Measurements from ENCODE around the gene CR1. TPM values are rescaled to one million over a fixed set of nuclear protein-coding genes. Genes with fewer than 3 reads are reported as not detected.
"Not testable (repeated sequence)": the region's sequence is repeated elsewhere in the genome, so short reads cannot be mapped to it uniquely, and the experiment has no call there.

CR1 gene
- total RNA-seq, 1 experiment from 2014 or later: 0.26 TPM

DNA sequence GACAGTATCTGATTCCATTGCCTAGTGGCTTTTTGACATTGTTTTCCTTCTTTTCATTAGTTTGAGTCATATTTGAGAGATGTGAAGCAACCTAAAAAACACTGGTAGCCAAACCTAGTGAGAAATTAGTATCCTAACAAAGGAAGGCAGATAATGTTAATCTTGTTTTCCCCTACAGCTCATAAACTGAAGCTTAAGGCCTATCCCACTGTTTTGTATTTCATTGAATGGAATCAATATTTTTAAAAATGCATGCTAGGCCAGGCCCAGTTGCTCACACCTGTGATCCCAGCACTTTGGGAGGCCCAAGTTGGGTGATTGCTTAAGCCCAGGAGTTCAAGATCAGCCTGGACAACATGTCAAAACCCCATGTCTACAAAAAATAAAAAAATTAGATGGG, 150.2 kb downstream of the CR1 start:
- no peaks in the 10 kb centered on the region; the same call in 1 of the 2 replicates for H3K27me3 ChIP-seq
- no peak overlapping the region for H3K4me3 ChIP-seq
- DNase-seq: no peak
- H3K36me3 ChIP-seq: no peaks in the 10 kb centered on the region
- no peaks in the 10 kb centered on the region for H3K9me3 ChIP-seq

DNA sequence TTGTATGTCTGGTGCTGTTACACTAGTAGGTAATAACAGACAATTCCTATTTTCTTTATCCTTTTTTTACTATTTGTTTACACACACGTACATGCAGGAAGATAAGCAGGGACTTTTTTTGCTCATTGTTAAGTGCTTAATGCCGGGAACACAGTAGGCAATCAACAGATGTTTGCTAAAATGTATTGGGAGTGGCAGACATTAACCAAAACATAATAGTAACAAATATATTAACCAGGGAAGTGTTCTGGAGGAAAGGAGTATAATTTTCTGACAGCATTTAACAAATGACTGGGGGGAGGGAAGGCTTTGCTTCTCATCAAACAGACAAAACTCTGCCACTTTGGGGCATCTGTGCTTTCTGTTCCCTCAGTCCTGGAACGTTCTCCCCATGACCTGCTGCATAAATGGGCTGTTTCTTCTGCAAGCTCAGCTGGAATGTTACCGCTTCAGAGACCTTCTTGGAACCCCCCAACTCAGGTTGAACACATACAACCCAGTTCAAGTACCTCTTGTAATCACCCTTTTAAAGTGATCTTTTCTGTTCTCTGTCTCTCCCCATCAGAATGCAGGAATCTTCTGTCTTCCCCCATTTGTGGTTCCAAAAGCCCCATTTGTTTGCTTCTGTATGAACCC, 151.1 kb downstream of the CR1 start:
- Histone ChIP-seq H3K4me3 (no peak overlapping the region), H3K9me3 (no peaks in the 10 kb centered on the region), H3K27me3 (no peaks in the 10 kb centered on the region), H3K36me3 (no peaks in the 10 kb centered on the region)
- no peak for DNase-seq

DNA sequence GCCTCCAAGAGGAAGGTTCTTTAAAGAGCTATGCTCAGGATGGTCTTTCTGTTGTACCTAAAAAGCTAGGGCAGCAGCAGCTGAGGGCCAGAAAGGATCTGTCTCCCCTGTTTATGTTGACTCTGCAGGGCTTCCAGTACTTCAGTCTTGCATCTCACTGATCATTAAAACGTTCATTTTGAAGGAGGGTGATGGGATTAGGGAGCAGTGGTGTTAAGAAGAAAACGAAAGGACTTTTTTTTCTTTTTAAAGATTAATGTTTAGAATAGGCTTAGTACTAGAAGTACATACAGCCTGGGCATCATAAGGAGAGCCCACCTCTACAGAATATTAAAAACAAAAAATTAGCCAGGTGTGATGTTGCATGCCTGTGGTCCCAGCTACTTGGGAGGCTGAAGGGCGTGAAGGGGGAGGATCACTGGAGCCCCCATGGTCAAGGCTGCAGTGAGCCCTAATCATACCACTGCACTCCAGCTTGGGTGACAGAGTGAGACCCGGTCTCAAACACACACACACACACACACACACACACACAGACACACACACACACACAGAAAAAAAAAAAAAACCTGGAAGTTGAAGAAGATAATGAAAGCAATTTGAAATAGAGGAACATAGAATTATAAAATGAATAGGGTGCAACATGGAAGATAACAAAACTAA, 151.8 kb downstream of the CR1 start:
- DNase-seq: no peak
- no peaks in the 10 kb centered on the region for H3K36me3 ChIP-seq

DNA sequence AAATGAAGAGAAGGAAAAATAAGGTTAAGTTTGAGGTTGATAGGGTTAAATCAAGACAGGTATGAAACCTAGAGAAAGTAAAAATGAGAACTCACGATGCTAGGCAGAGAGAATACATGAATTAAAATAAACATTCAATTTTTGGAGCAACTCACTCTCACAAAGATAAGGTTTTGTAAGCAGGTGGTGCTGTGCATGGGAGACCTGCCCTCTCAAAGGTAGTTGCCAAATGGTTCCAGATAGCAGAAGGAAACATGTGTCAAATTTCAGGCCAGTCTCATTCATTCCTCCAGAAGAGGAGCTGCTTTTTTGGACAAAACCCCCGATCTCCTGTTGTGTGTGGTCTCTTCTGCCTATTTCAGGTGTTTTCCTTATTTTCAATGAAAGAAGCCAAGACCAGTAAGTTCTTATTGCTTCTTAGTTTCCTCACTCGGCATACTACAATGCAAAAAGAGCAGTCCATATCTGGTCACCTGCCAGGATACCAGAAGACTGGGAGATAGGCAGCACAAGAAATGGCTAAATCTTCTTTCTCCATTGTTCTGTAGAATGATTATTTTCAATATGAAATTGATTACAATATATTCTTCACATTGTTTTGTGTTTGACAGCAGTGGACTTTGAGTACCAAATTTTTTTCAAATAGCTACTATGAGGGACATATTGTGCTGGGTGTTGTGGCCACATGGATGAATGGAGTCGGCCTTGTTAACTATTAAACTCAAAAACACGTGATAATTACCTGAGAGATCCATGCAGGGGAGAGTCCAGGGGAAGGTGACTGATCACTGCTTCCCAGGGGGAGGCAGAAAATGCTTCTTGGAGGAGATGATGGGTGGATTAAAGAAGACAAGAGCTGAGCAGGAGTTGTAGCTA, 152.6 kb downstream of the CR1 start:
- H3K36me3 ChIP-seq: no peaks in the 10 kb centered on the region
- DNase-seq: no peak
- H3K4me3 ChIP-seq: no peak overlapping the region
- H3K9me3 ChIP-seq: no peaks in the 10 kb centered on the region
- H3K27me3 ChIP-seq: peaks cover 6% of the 10 kb centered on the region

More for the DNA sequence above, 151.8 kb downstream of the CR1 start:
- Histone ChIP-seq H3K9me3 (no peaks in the 10 kb centered on the region), H3K27me3 (no peaks in the 10 kb centered on the region), H3K4me3 (no peak overlapping the region)

DNA sequence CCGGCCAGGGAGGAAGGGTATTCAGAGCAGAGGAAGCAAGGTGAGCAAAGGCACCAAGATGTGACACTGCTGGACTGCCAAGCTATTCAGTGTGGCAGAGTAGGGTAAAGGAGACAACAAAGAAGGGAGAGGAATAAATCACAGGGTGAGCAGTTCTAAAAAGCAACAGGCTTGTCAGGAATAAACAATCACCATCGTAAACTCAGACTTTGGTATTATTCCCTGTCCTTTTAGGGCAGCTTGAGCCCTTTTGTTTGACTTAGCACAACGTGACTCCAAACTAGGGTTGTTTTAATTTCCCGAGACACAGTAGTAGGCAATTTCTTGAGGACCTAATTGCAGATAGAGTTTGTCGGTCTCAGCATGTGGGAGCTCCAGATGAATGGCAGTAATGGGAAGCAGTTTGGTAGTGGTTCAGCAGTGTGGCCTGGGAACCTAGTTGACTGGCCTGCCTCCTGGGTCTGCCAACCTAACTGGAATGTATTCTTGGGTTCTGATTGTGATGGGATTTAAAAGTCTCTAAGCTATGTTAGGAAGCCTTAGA, 153.3 kb downstream of the CR1 start:
- Histone ChIP-seq H3K36me3 (no peaks in the 10 kb centered on the region), H3K27me3 (peaks cover 6% of the 10 kb centered on the region), H3K9me3 (no peaks in the 10 kb centered on the region), H3K4me3 (no peak overlapping the region)
- no peak for DNase-seq

DNA sequence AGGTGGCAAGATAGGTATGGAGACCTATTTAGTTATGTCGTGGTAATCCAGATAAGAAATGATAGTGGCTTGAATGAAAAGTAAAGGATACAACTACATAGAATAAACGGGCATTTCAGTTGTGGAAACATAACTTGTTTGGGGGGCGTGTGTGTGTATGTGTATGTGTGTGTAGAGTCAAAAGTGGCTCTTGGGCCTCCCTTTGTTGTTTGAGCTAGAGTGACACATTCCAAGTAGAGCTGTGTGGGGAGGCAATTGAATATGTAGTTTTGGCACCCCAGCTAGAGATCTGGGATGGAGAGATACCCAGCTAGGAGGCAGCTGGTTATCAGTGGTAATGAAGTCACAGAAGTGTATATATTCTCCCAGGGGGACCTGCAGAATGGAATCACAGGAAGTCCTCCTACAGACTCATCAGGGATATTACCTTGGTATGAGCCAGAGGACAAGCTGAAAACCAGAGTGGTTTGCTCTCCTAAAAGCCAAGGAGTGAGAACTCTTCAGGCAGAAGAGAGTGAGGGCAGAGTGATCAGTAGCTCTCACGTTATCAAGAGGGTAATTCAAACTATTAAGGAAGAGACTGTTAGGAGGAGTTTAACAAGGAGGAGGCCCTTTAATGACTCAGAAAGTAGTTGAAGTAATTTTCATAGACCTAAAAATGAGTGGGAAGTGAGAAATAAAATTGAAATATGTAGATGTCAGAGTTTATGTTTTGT, 154.1 kb downstream of the CR1 start:
- Histone ChIP-seq H3K4me3 (no peak overlapping the region), H3K9me3 (no peaks in the 10 kb centered on the region), H3K27me3 (peaks cover 6% of the 10 kb centered on the region), H3K36me3 (no peaks in the 10 kb centered on the region)
- DNase-seq: no peak

DNA sequence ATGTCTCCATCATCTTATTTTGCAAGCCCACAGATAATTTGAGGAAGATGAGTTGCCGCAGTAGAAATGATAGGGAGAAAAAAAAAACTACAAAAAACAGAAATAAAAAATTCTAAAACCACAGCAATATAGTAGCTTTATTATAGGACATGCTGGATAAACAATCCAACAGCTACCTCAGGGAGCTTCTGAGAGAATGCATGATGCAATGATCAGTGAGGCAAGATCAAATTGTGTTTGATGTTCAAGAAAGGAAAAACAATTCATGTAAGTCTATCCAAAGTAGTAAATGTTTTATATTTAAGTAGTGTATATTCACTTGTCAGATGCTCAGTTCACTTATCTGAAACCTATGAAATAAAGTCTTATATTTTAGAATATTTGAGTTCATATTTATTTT, 155.6 kb downstream of the CR1 start:
- no peak for DNase-seq
- H3K4me3 ChIP-seq: no peak overlapping the region

DNA sequence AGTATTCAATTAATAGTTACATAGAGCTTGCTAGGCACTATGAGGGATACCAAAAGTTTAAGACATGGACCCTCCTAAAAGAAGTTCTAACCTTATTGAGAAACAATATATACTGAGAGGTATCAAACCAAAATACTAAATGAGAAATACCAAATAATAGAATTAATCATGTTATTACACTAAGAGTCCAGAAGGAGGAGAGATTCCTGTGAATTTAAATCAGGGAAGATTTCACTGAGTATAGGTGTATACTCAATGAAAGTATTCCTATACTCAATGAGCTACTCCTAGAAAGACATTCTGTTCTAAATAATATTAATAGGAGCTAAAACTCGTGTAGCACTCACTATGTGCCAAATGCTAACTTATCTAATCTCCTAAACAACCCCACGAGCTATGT, 158.4 kb downstream of the CR1 start:
- Histone ChIP-seq H3K9me3 (no peaks in the 10 kb centered on the region), H3K36me3 (no peaks in the 10 kb centered on the region), H3K4me3 (no peak overlapping the region), H3K27me3 (peaks cover 10% of the 10 kb centered on the region)
- DNase-seq: no peak

More for the DNA sequence above, 155.6 kb downstream of the CR1 start:
- H3K36me3 ChIP-seq: no peaks in the 10 kb centered on the region
- H3K9me3 ChIP-seq: no peaks in the 10 kb centered on the region
- H3K27me3 ChIP-seq: peaks cover 6% of the 10 kb centered on the region

DNA sequence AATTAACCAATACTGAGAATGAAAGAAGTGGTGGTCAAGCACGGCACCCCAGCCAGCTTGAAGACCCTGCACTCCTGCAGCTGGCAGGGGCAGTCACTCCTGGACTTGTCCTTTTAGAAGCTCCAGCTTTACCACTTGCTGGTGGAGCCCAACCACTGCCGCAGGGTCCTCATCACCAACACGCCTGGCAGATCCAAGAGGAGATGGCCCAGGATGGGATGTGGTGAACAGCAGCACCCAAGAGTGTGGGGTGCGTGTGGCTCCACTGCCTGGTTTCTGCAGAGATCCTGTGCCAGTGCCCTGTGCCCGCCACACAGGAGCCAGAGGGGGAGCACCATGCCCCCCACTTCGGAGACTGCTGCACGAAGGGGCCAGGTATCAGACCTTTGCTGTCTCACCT, 162.5 kb downstream of the CR1 start:
- Histone ChIP-seq H3K4me3 (no peak overlapping the region), H3K27me3 (peaks cover 6% of the 10 kb centered on the region), H3K9me3 (peaks cover 10% of the 10 kb centered on the region; the same call in 1 of the 2 replicates), H3K36me3 (no peaks in the 10 kb centered on the region)
- no peak for DNase-seq

DNA sequence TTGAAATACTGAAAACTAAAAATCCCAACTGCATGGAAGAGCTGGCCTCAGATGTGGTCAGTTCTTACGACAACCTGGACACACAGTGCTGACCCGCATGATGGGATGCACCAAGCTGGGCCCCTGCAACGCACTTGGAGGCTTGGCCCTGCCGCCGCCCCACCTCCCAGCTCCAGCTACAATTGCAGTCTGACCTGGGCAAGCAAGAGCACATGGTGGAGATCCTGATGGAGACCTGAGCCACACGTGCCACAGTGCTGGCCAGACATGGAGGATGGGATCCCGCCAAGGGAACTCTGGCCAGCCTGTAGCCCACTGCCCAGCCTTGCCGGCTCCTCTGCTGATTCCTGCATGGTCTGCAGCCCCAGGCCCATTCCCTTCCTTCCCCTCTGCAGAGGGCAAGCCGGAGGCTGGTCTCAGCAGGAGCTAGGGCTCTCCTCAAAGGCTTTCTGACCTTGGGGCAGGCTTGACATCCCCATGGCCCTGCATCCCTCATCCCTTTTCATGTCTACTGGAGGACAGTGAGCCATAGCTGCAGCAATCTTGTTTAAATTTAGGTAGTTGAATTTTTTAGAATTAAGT, 163.0 kb downstream of the CR1 start:
- Histone ChIP-seq H3K4me3 (no peak overlapping the region), H3K9me3 (peaks cover 10% of the 10 kb centered on the region; the same call in 1 of the 2 replicates), H3K36me3 (no peaks in the 10 kb centered on the region), H3K27me3 (peaks cover 4% of the 10 kb centered on the region; the same call in 1 of the 2 replicates)
- no peak for DNase-seq

DNA sequence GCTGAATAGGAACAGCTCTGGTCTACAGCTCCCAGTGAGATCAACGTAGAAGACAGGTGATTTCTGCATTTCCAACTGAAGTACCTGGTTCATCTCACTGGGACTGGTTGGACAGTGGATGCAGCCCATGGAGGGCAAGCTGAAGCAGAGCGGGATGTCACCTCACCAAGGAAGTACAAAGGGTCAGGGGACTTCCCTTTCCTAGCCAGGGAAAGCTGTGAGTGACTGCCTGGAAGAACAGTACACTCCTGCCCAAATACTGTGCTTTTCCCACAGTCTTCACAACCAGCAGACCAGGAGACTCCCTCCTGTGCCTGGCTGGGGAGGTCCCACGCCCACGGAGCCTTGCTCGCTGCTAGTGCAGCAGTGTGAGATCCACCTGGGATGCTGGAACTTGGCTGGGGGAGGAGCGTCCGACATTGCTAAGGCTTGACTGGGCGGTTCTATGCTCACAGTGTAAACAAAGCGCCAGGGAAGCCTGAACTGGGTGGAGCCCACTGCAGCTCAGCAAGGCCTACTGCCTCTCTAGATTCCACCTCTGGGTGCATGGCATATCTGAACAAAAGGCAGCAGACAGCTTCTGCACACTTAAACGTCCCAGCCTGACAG, 163.7 kb downstream of the CR1 start:
- Histone ChIP-seq H3K36me3 (no peaks in the 10 kb centered on the region), H3K27me3 (peaks cover 4% of the 10 kb centered on the region; the same call in 1 of the 2 replicates), H3K4me3 (no peak overlapping the region), H3K9me3 (peaks cover 10% of the 10 kb centered on the region; the same call in 1 of the 2 replicates)
- no peak for DNase-seq

DNA sequence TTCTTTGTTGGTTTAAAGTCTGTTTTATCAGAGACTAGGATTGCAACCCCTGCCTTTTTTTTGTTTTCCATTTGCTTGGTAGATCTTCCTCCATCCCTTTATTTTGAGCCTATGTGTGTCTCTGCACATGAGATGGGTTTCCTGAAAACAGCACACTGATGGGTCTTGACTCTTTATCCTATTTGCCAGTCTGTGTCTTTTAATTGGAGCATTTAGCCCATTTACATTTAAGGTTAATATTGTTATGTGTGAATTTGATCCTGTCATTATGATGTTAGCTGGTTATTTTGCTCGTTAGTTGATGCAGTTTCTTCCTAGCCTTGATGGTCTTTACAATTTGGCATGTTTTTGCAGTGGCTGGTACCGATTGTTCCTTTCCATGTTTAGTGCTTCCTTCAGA, 165.5 kb downstream of the CR1 start:
- DNase-seq, H3K36me3 ChIP-seq, H3K27me3 ChIP-seq: not testable (repeated sequence)

DNA sequence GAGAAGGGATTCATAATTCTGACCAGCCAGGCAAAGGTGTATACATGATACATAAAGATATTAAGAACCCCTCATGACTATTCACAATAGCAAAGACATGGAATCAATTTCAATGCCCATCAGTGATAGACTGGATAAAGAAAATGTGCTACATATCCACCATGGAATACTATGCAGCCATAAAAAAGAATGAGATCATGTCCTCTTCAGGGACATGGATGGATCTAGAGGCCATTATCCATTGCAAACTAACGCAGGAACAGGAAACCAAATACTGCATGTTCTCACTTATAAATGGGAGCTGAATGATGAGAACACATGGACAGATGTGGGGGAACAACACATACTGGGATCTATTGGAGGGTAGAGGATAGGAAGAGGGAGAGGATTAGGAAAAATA, 170.4 kb downstream of the CR1 start:
- DNase-seq: no peak

More for the DNA sequence above, 165.5 kb downstream of the CR1 start:
- peaks cover 10% of the 10 kb centered on the region; the same call in 1 of the 2 replicates for H3K9me3 ChIP-seq
- not testable (repeated sequence) for H3K4me3 ChIP-seq

DNA sequence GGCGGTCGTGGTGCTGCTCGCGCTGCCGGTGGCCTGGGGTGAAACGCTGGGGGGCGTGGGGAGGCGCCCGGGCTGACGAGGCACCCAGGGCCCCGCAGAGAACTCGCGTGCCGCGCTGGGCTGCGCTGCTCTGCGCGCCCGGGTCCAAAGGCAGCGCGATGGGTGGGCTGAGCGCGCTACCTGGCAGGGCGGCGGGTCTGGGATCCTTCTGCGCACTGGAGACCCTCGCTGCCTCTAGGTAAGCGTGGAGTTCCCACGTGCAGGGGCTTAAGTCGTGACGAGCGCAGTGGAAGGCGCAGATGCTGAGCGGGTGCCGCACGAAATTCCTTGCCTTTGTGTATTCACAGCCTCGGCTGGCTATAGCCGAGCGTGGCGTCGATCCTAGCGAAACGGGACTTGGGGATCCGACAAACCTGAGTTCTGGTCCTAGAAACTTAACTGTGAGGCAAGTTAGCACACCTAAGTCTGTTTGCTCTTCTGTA, 173.6 kb downstream of the CR1 start:
- peaks cover 21% of the 10 kb centered on the region for H3K27me3 ChIP-seq
- H3K36me3 ChIP-seq: no peaks in the 10 kb centered on the region
- DNase-seq: no peak
- no peaks in the 10 kb centered on the region for H3K9me3 ChIP-seq
- no peak overlapping the region for H3K4me3 ChIP-seq

More for the DNA sequence above, 170.4 kb downstream of the CR1 start:
- H3K9me3 ChIP-seq: peaks cover 9% of the 10 kb centered on the region; the same call in 1 of the 2 replicates
- peaks cover 11% of the 10 kb centered on the region for H3K27me3 ChIP-seq
- no peak overlapping the region for H3K4me3 ChIP-seq
- H3K36me3 ChIP-seq: no peaks in the 10 kb centered on the region

DNA sequence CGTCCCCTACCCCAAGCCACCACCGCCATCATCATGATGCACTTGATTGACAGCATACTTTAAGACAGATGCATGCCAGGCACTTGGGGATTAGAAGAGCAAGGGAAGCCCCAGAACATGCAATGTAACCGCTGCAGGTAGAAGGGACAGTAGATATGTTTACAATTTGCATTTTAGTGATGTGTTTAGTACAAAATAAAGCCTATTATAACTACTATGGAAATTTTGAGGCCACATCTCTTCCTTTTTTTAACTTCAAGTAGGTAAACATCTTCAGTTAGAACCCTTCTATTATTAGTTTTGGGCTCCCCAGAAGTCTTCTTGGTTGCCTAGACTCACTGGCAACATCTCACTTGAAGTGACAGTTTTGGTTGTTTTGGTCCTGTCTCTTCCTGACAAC, 174.2 kb downstream of the CR1 start:
- no peak overlapping the region for H3K4me3 ChIP-seq
- H3K36me3 ChIP-seq: no peaks in the 10 kb centered on the region
- DNase-seq: no peak
- no peaks in the 10 kb centered on the region for H3K9me3 ChIP-seq
- H3K27me3 ChIP-seq: peaks cover 21% of the 10 kb centered on the region
